HCT116 (cell line): Measurements from ENCODE around the gene C10orf105. TPM values are rescaled to one million over a fixed set of nuclear protein-coding genes. Genes with fewer than 3 reads are reported as not detected.

Experiments
- ATAC-seq: fragments of 200-7000 bp; cut with Tn5 transposase; 2 replicates; pipeline ENCODE4 v1.9.1; 2020; ENCODE audit warnings: mild to moderate bottlenecking, moderate library complexity
- BruUV-seq: library from RNA; stranded (reverse); fragments of 400-500 nt; replicated peaks from 2 replicates; lab custom pipeline; 2021; lab: Mats Ljungman, UMichigan
- CTCF ChIA-PET: fragments of 300-600 bp; sonication (Branson Sonifier 250); formaldehyde crosslinking; loops from one replicate; lab custom pipeline; 2021; ENCODE audit warnings: antibody characterized with exemption; lab: Charles Lee
- POLR2A ChIA-PET: fragments of 300-600, 350-600 bp; sonication (Branson Sonifier 250); formaldehyde crosslinking; loops from one replicate; lab custom pipeline; 2021; ENCODE audit warnings: antibody characterized with exemption; lab: Charles Lee
- RAD21 ChIA-PET, 2 experiments: fragments of 300-600 bp; sonication (Branson Sonifier 250); formaldehyde crosslinking; loops; one replicate each; lab custom pipeline; 2023; ENCODE audit warnings: low total read pairs in 2 of 2; ENCODE audit not compliant: uncharacterized antibody in 2 of 2, unreplicated experiment in 2 of 2, low non-redundant PET in 1 of 2; lab: Charles Lee
- DNase-seq: peaks from one replicate; pipeline ENCODE4 v3.0.0-alpha.2; 2010; ENCODE audit warnings: low read depth, low spot score
- H2AFZ ChIP-seq: fragments of 200-600 bp; shearing (Covaris generic), sonication (generic); 2 replicates; pipeline ENCODE4 v1.6.1; 2017; ENCODE audit warnings: low read depth, mixed run types, mixed read lengths, antibody characterized with exemption, low read length; ENCODE audit not compliant: poor library complexity, severe bottlenecking
- H3K27ac ChIP-seq: 2 replicates; pipeline ENCODE4 v1.5.1; 2012; ENCODE audit warnings: low read depth, low read length
- H3K27me3 ChIP-seq: fragments of 200-600 bp; sonication (generic); 2 replicates; pipeline ENCODE4 v1.6.1; 2016; ENCODE audit warnings: mixed run types, low read length, mixed read lengths; ENCODE audit not compliant: insufficient read depth
- H3K36me3 ChIP-seq, 2 experiments: fragments of 200-500 bp in 1 of 2; fragments of 200-600 bp in 1 of 2; sonication (Bioruptor generic) in 1 of 2; sonication (generic) in 1 of 2; 2 replicates each; pipeline versions ENCODE4 v1.5.1 to v1.6.1; 2014 to 2016; ENCODE audit warnings: low read length in 2 of 2, inconsistent platforms in 1 of 2, mixed read lengths in 1 of 2, mixed run types in 1 of 2; ENCODE audit not compliant: insufficient read depth in 2 of 2, control insufficient read depth in 1 of 2
- H3K4me1 ChIP-seq, 2 experiments: fragments of 200-600 bp in 1 of 2; sonication (generic) in 1 of 2; 2 replicates each; pipeline versions ENCODE4 v1.5.1 to v1.6.1; 2012 to 2017; ENCODE audit warnings: low read length in 2 of 2, inconsistent platforms in 1 of 2, mild to moderate bottlenecking in 1 of 2, mixed read lengths in 1 of 2, mixed run types in 1 of 2, moderate library complexity in 1 of 2; ENCODE audit not compliant: insufficient read depth in 2 of 2, control insufficient read depth in 1 of 2
- H3K4me2 ChIP-seq: fragments of 200-600 bp; sonication (generic); 2 replicates; pipeline ENCODE4 v1.6.1; 2017; ENCODE audit warnings: mixed run types, low read length, mixed read lengths
- H3K4me3 ChIP-seq, 2 experiments: fragments of 200-600 bp in 1 of 2; sonication (generic) in 1 of 2; replicated peaks in 1 of 2; 2 replicates each; pipeline ENCODE4 v1.5.1; 2011 to 2016; ENCODE audit warnings: low read length in 2 of 2, control low read depth in 1 of 2, low read depth in 1 of 2, mild to moderate bottlenecking in 1 of 2, mixed read lengths in 1 of 2, mixed run types in 1 of 2
- H3K79me2 ChIP-seq: fragments of 200-600 bp; sonication (generic); 2 replicates; pipeline ENCODE4 v1.6.1; 2017; ENCODE audit warnings: mild to moderate bottlenecking, mixed run types, low read length, moderate library complexity, mixed read lengths; ENCODE audit not compliant: insufficient read depth
- H3K9ac ChIP-seq: fragments of 200-600 bp; sonication (generic); 2 replicates; pipeline ENCODE4 v1.6.1; 2016; ENCODE audit warnings: low read length, mixed read lengths
- H3K9me2 ChIP-seq: fragments of 200-600 bp; sonication (generic), shearing (Covaris generic); 2 replicates; pipeline ENCODE4 v1.6.1; 2017; ENCODE audit warnings: mixed run types, mild to moderate bottlenecking, moderate library complexity; ENCODE audit not compliant: insufficient read depth
- H3K9me3 ChIP-seq, 2 experiments: fragments of 200-500 bp in 1 of 2; fragments of 200-600 bp in 1 of 2; sonication (Bioruptor generic) in 1 of 2; sonication (generic) in 1 of 2; 2 replicates each; pipeline ENCODE4 v1.6.1; 2014 to 2017; ENCODE audit warnings: low read length in 2 of 2, mixed read lengths in 2 of 2, inconsistent platforms in 1 of 2, low read depth in 1 of 2, mild to moderate bottlenecking in 1 of 2, mixed run types in 1 of 2, moderate library complexity in 1 of 2; ENCODE audit not compliant: control insufficient read depth in 1 of 2, insufficient read depth in 1 of 2
- H4K20me1 ChIP-seq: fragments of 200-600 bp; sonication (generic), shearing (Covaris generic); 2 replicates; pipeline ENCODE4 v1.6.1; 2017; ENCODE audit warnings: mixed run types, mild to moderate bottlenecking, moderate library complexity; ENCODE audit not compliant: insufficient read depth
- ATF3 ChIP-seq: IDR thresholded peaks from 2 replicates; pipeline ENCODE4 v1.6.1; 2012
- CEBPB ChIP-seq: IDR thresholded peaks from 2 replicates; pipeline ENCODE4 v1.6.1; 2012; ENCODE audit warnings: low read depth
- EGR1 ChIP-seq: IDR thresholded peaks from 2 replicates; pipeline ENCODE4 v1.6.1; 2012; ENCODE audit warnings: low read depth
- ELF1 ChIP-seq: IDR thresholded peaks from 2 replicates; pipeline ENCODE4 v1.6.1; 2012; ENCODE audit warnings: low read depth, borderline replicate concordance
- EZH2 ChIP-seq: fragments of 200-600 bp; sonication (generic); IDR thresholded peaks from 2 replicates; pipeline ENCODE4 v1.6.1; 2017; ENCODE audit warnings: antibody characterized with exemption, mixed run types
- FOSL1 ChIP-seq: IDR thresholded peaks from 2 replicates; pipeline ENCODE4 v1.6.1; 2012; ENCODE audit warnings: low read depth
- JUND ChIP-seq: IDR thresholded peaks from 2 replicates; pipeline ENCODE4 v1.6.1; 2012
- MAX ChIP-seq: IDR thresholded peaks from 2 replicates; pipeline ENCODE4 v1.6.1; 2012
- SIN3A ChIP-seq: IDR thresholded peaks from 2 replicates; pipeline ENCODE4 v1.6.1; 2012; ENCODE audit warnings: low read depth
- SP1 ChIP-seq: IDR thresholded peaks from 2 replicates; pipeline ENCODE4 v1.6.1; 2012; ENCODE audit warnings: low read depth
- SRF ChIP-seq: IDR thresholded peaks from 2 replicates; pipeline ENCODE4 v1.6.1; 2012; ENCODE audit warnings: low read depth
- TCF7L2 ChIP-seq: IDR thresholded peaks from 2 replicates; pipeline ENCODE4 v1.7.0; 2011; ENCODE audit warnings: borderline replicate concordance, inconsistent platforms; ENCODE audit not compliant: insufficient read depth, insufficient read length; ENCODE audit errors: extremely low read depth
- YY1 ChIP-seq: IDR thresholded peaks from 2 replicates; pipeline ENCODE4 v1.6.1; 2011; ENCODE audit warnings: low read length, low read depth, moderate library complexity, mild to moderate bottlenecking; ENCODE audit not compliant: insufficient replicate concordance; ENCODE audit errors: extremely low read depth
- ZNF274 ChIP-seq: fragments of 200-500 bp; sonication (Bioruptor generic); IDR thresholded peaks from 2 replicates; pipeline ENCODE4 v1.6.1; 2014; ENCODE audit warnings: mild to moderate bottlenecking, low read depth, low read length, inconsistent platforms
- intact Hi-C: fragments of 100-400 bp; cut with micrococcal nuclease; formaldehyde crosslinking; loops from 2 replicates; pipeline ENCODE4 v1.10.0; 2022
- total RNA-seq: library from RNA; stranded (reverse); gene quantifications from one replicate; pipeline ENCODE4 v1.2.1, GENCODE V29; 2021; ENCODE audit not compliant: unreplicated experiment

The C10orf105 gene
- total RNA-seq, 1 experiment from 2014 or later = not detected

- no peak for TF ChIP-seq MAX
These were observed 52.8 kb downstream of the C10orf105 start (continued) for GRCh38 chr10:71666639-71667386.

- no peaks in the 10 kb centered on the region for H3K36me3 ChIP-seq
- no peaks in the 10 kb centered on the region for H3K9me2 ChIP-seq
- POLR2A ChIA-PET = no interaction called here
- no peak overlapping the region for H2AFZ ChIP-seq
- CTCF ChIA-PET = no interaction called here
- no peak for DNase-seq
- intact Hi-C loops = no loop called here
- no peaks in the 10 kb centered on the region for H4K20me1 ChIP-seq
- TF ChIP-seq JUND = no peak
- no peak for TF ChIP-seq FOSL1
- no peak overlapping the region for H3K4me2 ChIP-seq
- H3K4me1 ChIP-seq = peaks cover 0 to 7% of the 10 kb centered on the region in 2 experiments; a peak in 2 of 4 replicates
- H3K79me2 ChIP-seq = no peaks in the 10 kb centered on the region
- ATAC-seq = no peak
- H3K27me3 ChIP-seq = no peaks in the 10 kb centered on the region
- H3K9me3 ChIP-seq = no peaks in the 10 kb centered on the region
- H3K4me3 ChIP-seq = no peak overlapping the region
- H3K27ac ChIP-seq = no peak overlapping the region
- no peak overlapping the region for H3K9ac ChIP-seq
- RAD21 ChIA-PET = no interaction called here
- no TSS peak for BruUV-seq
These were observed 54.1 kb downstream of the C10orf105 start for GRCh38 chr10:71665456-71665855.

GRCh38 chr10:71664585-71664984 is 55.0 kb downstream of the C10orf105 start:
- ChIA-PET CTCF (interaction anchor here (1.0 kb wide), 1 partner anchor 281 kb away, joined by 3 read pairs; no protein-coding TSS in a partner anchor), POLR2A (no interaction called here), RAD21 (no interaction called here)
- DNase-seq = no peak
- H3K79me2 ChIP-seq = no peaks in the 10 kb centered on the region
- H2AFZ ChIP-seq = no peak overlapping the region
- no peak for ATAC-seq
- no peak overlapping the region for H3K4me3 ChIP-seq
- no TSS peak for BruUV-seq
- H3K27ac ChIP-seq = no peak overlapping the region
- intact Hi-C loops = no loop called here
- no peak overlapping the region for H3K9ac ChIP-seq
- H3K9me2 ChIP-seq = no peaks in the 10 kb centered on the region
- H3K4me1 ChIP-seq = peaks cover 0 to 7% of the 10 kb centered on the region in 2 experiments; a peak in 2 of 4 replicates
- no peaks in the 10 kb centered on the region for H3K27me3 ChIP-seq
- no peaks in the 10 kb centered on the region for H4K20me1 ChIP-seq
- no peak overlapping the region for H3K4me2 ChIP-seq
- no peaks in the 10 kb centered on the region for H3K36me3 ChIP-seq
- H3K9me3 ChIP-seq = no peaks in the 10 kb centered on the region
- TF ChIP-seq TCF7L2 (no peak), FOSL1 (no peak), YY1 (no peak), ZNF274 (no peak), CEBPB (no peak), MAX (no peak), ELF1 (no peak), EZH2 (no peak), ATF3 (no peak), SRF (no peak), EGR1 (no peak), SIN3A (no peak), SP1 (no peak)
